K562 (cell line): ENCODE results near the gene ARL14EPL.

ENCODE experiments used
- EZH2 ChIP-seq: IDR thresholded peaks from 2 replicates; pipeline ENCODE4 v1.6.1; 2012; ENCODE audit warnings: low read depth, mild to moderate bottlenecking, inconsistent platforms, low read length, borderline replicate concordance
- SRF ChIP-seq, 2 experiments: fragments of 250-450, 450-650 bp in 1 of 2; sonication (Bioruptor Pico) in 1 of 2; sonication (generic) in 1 of 2; formaldehyde crosslinking; IDR thresholded peaks; 2 replicates each; pipeline versions ENCODE4 v1.5.0 to v1.5.1; 2020 to 2022; ENCODE audit warnings: mild to moderate bottlenecking in 1 of 2, missing genetic modification reagents in 1 of 2
- ZFX ChIP-seq: sonication (generic); formaldehyde crosslinking; IDR thresholded peaks from 2 replicates; pipeline ENCODE4 v1.8.0; 2022; ENCODE audit warnings: mild to moderate bottlenecking, missing genetic modification reagents, moderate library complexity
- ZNF274 ChIP-seq: IDR thresholded peaks from 2 replicates; pipeline ENCODE4 v1.6.1; 2011; ENCODE audit warnings: low read depth, mild to moderate bottlenecking, low read length, moderate library complexity, borderline replicate concordance
- ZNF589 ChIP-seq: fragments of 200-800 bp; sonication (Bioruptor generic); IDR thresholded peaks from 2 replicates; pipeline ENCODE4 v1.6.1; 2016; ENCODE audit warnings: low read depth, missing genetic modification characterization, missing compliant biosample characterization
- TF ChIP-seq, protein P1 (sequence below), 3 experiments: IDR thresholded peaks in 2 of 3; conservative IDR thresholded peaks in 1 of 3; 2 replicates each; pipeline ENCODE4 v1.5.1; 2011 to 2012; ENCODE audit warnings: low read length in 3 of 3, mild to moderate bottlenecking in 3 of 3, control low read depth in 2 of 3, improper control_type of control experiment in 1 of 3, inconsistent platforms in 1 of 3, low read depth in 1 of 3, mixed read lengths in 1 of 3, moderate library complexity in 1 of 3; ENCODE audit not compliant: insufficient read depth in 2 of 3
- TF ChIP-seq, protein P2 (sequence below): fragments of 450-650 bp; IDR thresholded peaks from 2 replicates; pipeline ENCODE4 v1.6.1; 2018; ENCODE audit not compliant: partially characterized antibody

DNA sequence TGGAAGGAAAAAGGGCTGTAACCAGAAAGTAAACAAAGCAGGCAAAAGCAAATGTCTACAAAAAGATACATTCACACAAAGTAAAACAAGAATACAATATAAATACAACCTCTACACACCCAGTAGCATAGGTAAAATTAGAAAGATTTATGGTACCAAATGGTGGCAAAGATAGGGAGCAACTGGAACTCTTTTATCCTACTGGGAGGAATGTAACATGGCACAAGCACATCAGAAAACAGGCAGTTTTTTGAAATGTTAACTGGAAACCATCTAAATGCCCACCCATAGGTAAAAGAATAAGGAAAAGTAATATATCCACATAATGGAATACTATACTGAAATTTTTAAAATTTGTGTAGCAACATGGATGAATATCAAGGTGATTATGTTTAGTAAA, 8.7 kb upstream of the ARL14EPL start:
- TF ChIP-seq, protein P1, sequence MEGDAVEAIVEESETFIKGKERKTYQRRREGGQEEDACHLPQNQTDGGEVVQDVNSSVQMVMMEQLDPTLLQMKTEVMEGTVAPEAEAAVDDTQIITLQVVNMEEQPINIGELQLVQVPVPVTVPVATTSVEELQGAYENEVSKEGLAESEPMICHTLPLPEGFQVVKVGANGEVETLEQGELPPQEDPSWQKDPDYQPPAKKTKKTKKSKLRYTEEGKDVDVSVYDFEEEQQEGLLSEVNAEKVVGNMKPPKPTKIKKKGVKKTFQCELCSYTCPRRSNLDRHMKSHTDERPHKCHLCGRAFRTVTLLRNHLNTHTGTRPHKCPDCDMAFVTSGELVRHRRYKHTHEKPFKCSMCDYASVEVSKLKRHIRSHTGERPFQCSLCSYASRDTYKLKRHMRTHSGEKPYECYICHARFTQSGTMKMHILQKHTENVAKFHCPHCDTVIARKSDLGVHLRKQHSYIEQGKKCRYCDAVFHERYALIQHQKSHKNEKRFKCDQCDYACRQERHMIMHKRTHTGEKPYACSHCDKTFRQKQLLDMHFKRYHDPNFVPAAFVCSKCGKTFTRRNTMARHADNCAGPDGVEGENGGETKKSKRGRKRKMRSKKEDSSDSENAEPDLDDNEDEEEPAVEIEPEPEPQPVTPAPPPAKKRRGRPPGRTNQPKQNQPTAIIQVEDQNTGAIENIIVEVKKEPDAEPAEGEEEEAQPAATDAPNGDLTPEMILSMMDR (IDR thresholded peaks at IDR 0.05 in 2 of 3, conservative IDR thresholded peaks at IDR 0.05 in 1 of 3; ENCODE audit: insufficient read depth in 2 of 3, low read depth in 1 of 3, low read length in 3 of 3) = no peak
- TF ChIP-seq, protein P2, sequence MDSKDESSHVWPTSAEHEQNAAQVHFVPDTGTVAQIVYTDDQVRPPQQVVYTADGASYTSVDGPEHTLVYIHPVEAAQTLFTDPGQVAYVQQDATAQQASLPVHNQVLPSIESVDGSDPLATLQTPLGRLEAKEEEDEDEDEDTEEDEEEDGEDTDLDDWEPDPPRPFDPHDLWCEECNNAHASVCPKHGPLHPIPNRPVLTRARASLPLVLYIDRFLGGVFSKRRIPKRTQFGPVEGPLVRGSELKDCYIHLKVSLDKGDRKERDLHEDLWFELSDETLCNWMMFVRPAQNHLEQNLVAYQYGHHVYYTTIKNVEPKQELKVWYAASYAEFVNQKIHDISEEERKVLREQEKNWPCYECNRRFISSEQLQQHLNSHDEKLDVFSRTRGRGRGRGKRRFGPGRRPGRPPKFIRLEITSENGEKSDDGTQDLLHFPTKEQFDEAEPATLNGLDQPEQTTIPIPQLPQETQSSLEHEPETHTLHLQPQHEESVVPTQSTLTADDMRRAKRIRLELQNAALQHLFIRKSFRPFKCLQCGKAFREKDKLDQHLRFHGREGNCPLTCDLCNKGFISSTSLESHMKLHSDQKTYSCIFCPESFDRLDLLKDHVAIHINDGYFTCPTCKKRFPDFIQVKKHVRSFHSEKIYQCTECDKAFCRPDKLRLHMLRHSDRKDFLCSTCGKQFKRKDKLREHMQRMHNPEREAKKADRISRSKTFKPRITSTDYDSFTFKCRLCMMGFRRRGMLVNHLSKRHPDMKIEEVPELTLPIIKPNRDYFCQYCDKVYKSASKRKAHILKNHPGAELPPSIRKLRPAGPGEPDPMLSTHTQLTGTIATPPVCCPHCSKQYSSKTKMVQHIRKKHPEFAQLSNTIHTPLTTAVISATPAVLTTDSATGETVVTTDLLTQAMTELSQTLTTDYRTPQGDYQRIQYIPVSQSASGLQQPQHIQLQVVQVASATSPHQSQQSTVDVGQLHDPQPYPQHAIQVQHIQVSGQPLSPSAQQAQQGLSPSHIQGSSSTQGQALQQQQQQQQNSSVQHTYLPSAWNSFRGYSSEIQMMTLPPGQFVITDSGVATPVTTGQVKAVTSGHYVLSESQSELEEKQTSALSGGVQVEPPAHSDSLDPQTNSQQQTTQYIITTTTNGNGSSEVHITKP = no peak
- TF ChIP-seq ZNF274 = no peak
- TF ChIP-seq SRF (CRISPR knock-in tag; IDR thresholded peaks at IDR 0.05) = no peak
- TF ChIP-seq EZH2 = no peak
- TF ChIP-seq ZNF589 (CRISPR knock-in tag) = no peak
- no peak for TF ChIP-seq ZFX
